Mammary epithelial cell (primary cell): ENCODE measurements around the gene FOXE1.

Source experiments
- EZH2 ChIP-seq: IDR thresholded peaks from 2 replicates; pipeline ENCODE4 v1.6.1; 2012; ENCODE audit warnings: low read length, inconsistent platforms, borderline replicate concordance
- TF ChIP-seq, protein P1 (sequence below), 2 donors: IDR thresholded peaks in 1 of 2; conservative IDR thresholded peaks in 1 of 2; 2 replicates each; pipeline ENCODE4 v1.5.1; 2011 to 2012; ENCODE audit warnings: inconsistent platforms in 2 of 2, low read length in 2 of 2, mild to moderate bottlenecking in 2 of 2, control low read depth in 1 of 2, low read depth in 1 of 2; ENCODE audit not compliant: insufficient read depth in 1 of 2; ENCODE audit errors: extremely low read depth in 1 of 2

DNA sequence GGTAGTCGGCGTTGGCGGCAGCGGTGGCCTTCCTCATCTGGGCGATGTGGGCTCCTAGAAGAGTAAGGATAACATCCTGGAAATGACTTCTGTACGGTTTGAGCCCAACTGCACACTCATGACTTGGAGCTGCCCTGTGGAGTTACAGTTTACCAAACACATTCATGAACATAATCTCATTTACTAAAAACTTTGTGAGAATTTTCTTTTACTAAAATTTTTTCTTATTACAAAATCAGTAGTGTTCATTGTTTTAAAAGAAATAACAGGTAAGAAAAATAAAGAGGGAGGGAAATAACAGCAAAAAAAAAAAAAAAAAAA is 5.3 kb downstream of the FOXE1 start:
- TF ChIP-seq EZH2, result no peak
- TF ChIP-seq, protein P1, sequence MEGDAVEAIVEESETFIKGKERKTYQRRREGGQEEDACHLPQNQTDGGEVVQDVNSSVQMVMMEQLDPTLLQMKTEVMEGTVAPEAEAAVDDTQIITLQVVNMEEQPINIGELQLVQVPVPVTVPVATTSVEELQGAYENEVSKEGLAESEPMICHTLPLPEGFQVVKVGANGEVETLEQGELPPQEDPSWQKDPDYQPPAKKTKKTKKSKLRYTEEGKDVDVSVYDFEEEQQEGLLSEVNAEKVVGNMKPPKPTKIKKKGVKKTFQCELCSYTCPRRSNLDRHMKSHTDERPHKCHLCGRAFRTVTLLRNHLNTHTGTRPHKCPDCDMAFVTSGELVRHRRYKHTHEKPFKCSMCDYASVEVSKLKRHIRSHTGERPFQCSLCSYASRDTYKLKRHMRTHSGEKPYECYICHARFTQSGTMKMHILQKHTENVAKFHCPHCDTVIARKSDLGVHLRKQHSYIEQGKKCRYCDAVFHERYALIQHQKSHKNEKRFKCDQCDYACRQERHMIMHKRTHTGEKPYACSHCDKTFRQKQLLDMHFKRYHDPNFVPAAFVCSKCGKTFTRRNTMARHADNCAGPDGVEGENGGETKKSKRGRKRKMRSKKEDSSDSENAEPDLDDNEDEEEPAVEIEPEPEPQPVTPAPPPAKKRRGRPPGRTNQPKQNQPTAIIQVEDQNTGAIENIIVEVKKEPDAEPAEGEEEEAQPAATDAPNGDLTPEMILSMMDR (conservative IDR thresholded peaks at IDR 0.05 in 1 of 2, IDR thresholded peaks at IDR 0.05 in 1 of 2; ENCODE audit: extremely low read depth in 1 of 2, insufficient read depth in 1 of 2, low read depth in 1 of 2, low read length in 2 of 2), result no peak
